Measurements from ENCODE around the gene WIPF2. TPM values are rescaled to one million over a fixed set of nuclear protein-coding genes. Genes with fewer than 3 reads are reported as not detected.

The WIPF2 gene
- total and polyA plus RNA-seq, 2 of the 8 experiments (the other 6 are each of a cell fraction or from before 2014, with no cell fraction given) = 6.9 to 25.3 TPM

DNA sequence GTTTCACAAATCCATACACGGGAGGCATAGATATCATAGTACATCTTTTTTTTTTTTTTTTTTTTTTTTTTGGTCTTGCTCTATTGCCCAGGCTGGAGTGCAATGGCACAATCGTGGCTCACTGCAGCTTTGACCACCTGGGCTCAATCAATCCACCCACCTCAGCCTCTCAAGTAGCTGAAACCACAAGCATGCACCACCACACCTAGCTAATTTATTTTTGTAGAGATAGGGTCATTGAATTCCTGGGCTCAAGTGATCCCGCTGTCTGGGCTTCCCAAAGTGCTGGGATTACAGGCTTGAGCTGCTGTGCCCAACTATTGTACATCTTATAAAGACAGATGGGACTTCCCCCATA lies 45.3 kb upstream of the WIPF2 start:
- no peak for FAIRE-seq
- POLR2A ChIA-PET (ENCODE audit: partially characterized antibody) = interaction anchor here (0.9 to 9.1 kb wide), 5 partner anchors 18 to 61 kb away, joined by 3 to 105 read pairs (median 10); partner anchors contain the start of gene CASC3
- TF ChIP-seq FOSL1 (IDR thresholded peaks at IDR 0.05; ENCODE audit: insufficient read depth, low read depth, low read length) (no peak), KDM4A (IDR thresholded peaks at IDR 0.05; ENCODE audit: low read depth, low read length, severe bottlenecking) (no peak), ASH2L (IDR thresholded peaks at IDR 0.05; ENCODE audit: low read length) (no peak), MAFK (IDR thresholded peaks at IDR 0.05; ENCODE audit: low read depth, low read length) (no peak), POU5F1 (IDR thresholded peaks at IDR 0.05; ENCODE audit: low read depth, low read length) (no peak), EP300 (IDR thresholded peaks at IDR 0.05; ENCODE audit: borderline replicate concordance in 1 of 2, low read depth in 2 of 2, low read length in 2 of 2) (no peak), TAF7 (optimal IDR thresholded peaks at IDR 0.05; ENCODE audit: borderline replicate concordance, low read depth, low read length) (no peak), JUND (IDR thresholded peaks at IDR 0.05; ENCODE audit: low read length) (no peak), BRCA1 (IDR thresholded peaks at IDR 0.05; ENCODE audit: low read depth, low read length) (no peak), CTBP2 (IDR thresholded peaks at IDR 0.05; ENCODE audit: borderline replicate concordance, insufficient read depth, insufficient read length, low read length) (no peak), SP4 (IDR thresholded peaks at IDR 0.05; ENCODE audit: low read length) (no peak), PHF8 (conservative IDR thresholded peaks at IDR 0.05; ENCODE audit: low read depth, low read length) (no peak), EZH2 (IDR thresholded peaks at IDR 0.05; ENCODE audit: low read depth, low read length, severe bottlenecking) (no peak), NRF1 (IDR thresholded peaks at IDR 0.05; ENCODE audit: low read depth, low read length) (no peak)

More for the DNA sequence above, 45.3 kb upstream of the WIPF2 start:
- no peaks in the 10 kb centered on the region for H3K27me3 ChIP-seq (replicated peaks in 1 of 4; ENCODE audit: control insufficient read depth in 3 of 4, extremely low read depth in 1 of 4, insufficient read depth in 3 of 4, low read length in 3 of 4)
- H2AFZ ChIP-seq (ENCODE audit: low read length) = no peak overlapping the region
- no peak overlapping the region for H2BK15ac ChIP-seq (ENCODE audit: low read length)
- H3K23ac ChIP-seq (ENCODE audit: insufficient read length) = no peak overlapping the region
- no peaks in the 10 kb centered on the region for H3K9me3 ChIP-seq (ENCODE audit: insufficient read depth in 2 of 2, low read depth in 1 of 2, low read length in 1 of 2)
- H3K79me1 ChIP-seq (ENCODE audit: low read depth, low read length) = no peaks in the 10 kb centered on the region
- no peak overlapping the region for H3K56ac ChIP-seq (replicated peaks; ENCODE audit: insufficient read length, low read depth, low read length)
- H2BK5ac ChIP-seq (ENCODE audit: low read depth, low read length) = no peak overlapping the region
- no peak overlapping the region for H4K8ac ChIP-seq (ENCODE audit: extremely low read depth, insufficient read depth, low read length)
- no peak overlapping the region for H3K14ac ChIP-seq (ENCODE audit: insufficient read length)
- peaks cover 2% of the 10 kb centered on the region; the same call in 1 of the 2 replicates for H3K23me2 ChIP-seq (ENCODE audit: low read depth, low read length)
- no peaks in the 10 kb centered on the region for H3K79me2 ChIP-seq (ENCODE audit: control insufficient read depth in 1 of 2, insufficient read depth in 2 of 2, low read length in 2 of 2)
- H3K4me3 ChIP-seq (ENCODE audit: extremely low read depth in 1 of 4, insufficient read depth in 2 of 4, low read depth in 3 of 4, low read length in 4 of 4) = no peak overlapping the region
- no peak overlapping the region for H3K4me2 ChIP-seq (ENCODE audit: insufficient read depth in 1 of 2, low read depth in 2 of 2, low read length in 2 of 2)
- no peak overlapping the region for H3K4ac ChIP-seq (replicated peaks; ENCODE audit: insufficient read length, low read depth, low read length)
- no peak overlapping the region for H2AK5ac ChIP-seq (ENCODE audit: low read depth, low read length)
- peaks cover 30 to 47% (median 37%) of the 10 kb centered on the region in 4 experiments for H3K36me3 ChIP-seq (ENCODE audit: control insufficient read depth in 2 of 4, insufficient read depth in 4 of 4, low read length in 3 of 4)
- no peak overlapping the region for H2BK120ac ChIP-seq (replicated peaks; ENCODE audit: low read depth, low read length)
- no peak overlapping the region for H2BK12ac ChIP-seq (ENCODE audit: low read depth, low read length)
- no peak overlapping the region for H4K5ac ChIP-seq (ENCODE audit: insufficient read length, low read depth, low read length)
- 97% methylated on average over 3 of the region's 3 CpGs; no CpG with 5 or more reads in 1 of the 2 experiments for WGBS, 2 experiments (ENCODE audit: extremely low coverage in 1 of 2, insufficient coverage in 1 of 2, insufficient read length in 1 of 2, insufficient replicate concordance in 2 of 2, low coverage in 1 of 2, low lambda C conversion rate in 2 of 2, missing lambda C conversion rate in 1 of 2)
- no peak for DNase-seq (ENCODE audit: low read depth in 1 of 2, low spot score in 2 of 2)
- CTCF ChIA-PET (ENCODE audit: partially characterized antibody) = interaction anchor here (0.6 to 7.3 kb wide), 11 partner anchors 12 to 1331 kb away, joined by 3 to 59 read pairs (median 3); no protein-coding TSS in a partner anchor
- H3K4me1 ChIP-seq (replicated peaks in 1 of 4; ENCODE audit: control insufficient read depth in 3 of 4, insufficient read depth in 4 of 4, low read length in 3 of 4) = peaks cover 4 to 14% (median 9%) of the 10 kb centered on the region in 4 experiments; a peak in 6 of 7 replicates
- H2BK20ac ChIP-seq (ENCODE audit: low read length) = no peak overlapping the region
- peaks cover 4 to 10% of the 10 kb centered on the region in 2 experiments for H4K20me1 ChIP-seq (replicated peaks in 1 of 2; ENCODE audit: control insufficient read depth in 1 of 2, insufficient read depth in 2 of 2, low read length in 2 of 2)
- H4K91ac ChIP-seq (replicated peaks; ENCODE audit: insufficient read length, low read length) = no peak overlapping the region
- no peak overlapping the region for H3K9ac ChIP-seq (replicated peaks in 1 of 4; ENCODE audit: extremely low read depth in 1 of 4, low read depth in 3 of 4, low read length in 3 of 4)
- H3K18ac ChIP-seq (ENCODE audit: extremely low read depth, low read length) = no peak overlapping the region
- no peak overlapping the region for H3K27ac ChIP-seq (ENCODE audit: low read depth, low read length)
